GM10847 (cell line): ENCODE data around the gene TRIM29.

ENCODE experiments used
- POLR2A ChIP-seq: IDR thresholded peaks from 2 replicates; pipeline ENCODE4 v1.6.1; 2011; ENCODE audit not compliant: insufficient read length; ENCODE audit errors: extremely low read depth

Gene TRIM29

GRCh38 chr11:120147094-120147949, 9.4 kb upstream of the TRIM29 start:
- no peak for TF ChIP-seq POLR2A

GRCh38 chr11:120146413-120147093, 8.6 kb upstream of the TRIM29 start:
- no peak for TF ChIP-seq POLR2A

- TF ChIP-seq POLR2A: no peak
Observed at GRCh38 chr11:120144501-120144900, 6.6 kb upstream of the TRIM29 start.

GRCh38 chr11:120142441-120143100, 4.7 kb upstream of the TRIM29 start:
- no peak for TF ChIP-seq POLR2A

GRCh38 chr11:120141768-120142423, 4.0 kb upstream of the TRIM29 start:
- TF ChIP-seq POLR2A: no peak

- TF ChIP-seq POLR2A: no peak
Observed at GRCh38 chr11:120141113-120141767, 3.3 kb upstream of the TRIM29 start.

GRCh38 chr11:120139316-120140069, 1.6 kb upstream of the TRIM29 start:
- TF ChIP-seq POLR2A: no peak

GRCh38 chr11:120137187-120137610, 714 bp downstream of the TRIM29 start:
- no peak for TF ChIP-seq POLR2A

- no peak for TF ChIP-seq POLR2A
Observed at GRCh38 chr11:120136356-120136755, 1.6 kb downstream of the TRIM29 start.

- no peak for TF ChIP-seq POLR2A
Observed at GRCh38 chr11:120135838-120136237, 2.1 kb downstream of the TRIM29 start.

GRCh38 chr11:120134931-120135228, 3.0 kb downstream of the TRIM29 start:
- no peak for TF ChIP-seq POLR2A

- no peak for TF ChIP-seq POLR2A
Observed at GRCh38 chr11:120134106-120134930, 3.6 kb downstream of the TRIM29 start.

- TF ChIP-seq POLR2A: no peak
Observed at GRCh38 chr11:120133216-120134105, 4.5 kb downstream of the TRIM29 start.

- TF ChIP-seq POLR2A: no peak
Observed at GRCh38 chr11:120132645-120133185, 5.2 kb downstream of the TRIM29 start.
